ENCODE data around the gene URI1. TPM values are rescaled to one million over a fixed set of nuclear protein-coding genes. Genes with fewer than 3 reads are reported as not detected.

URI1 gene
- total RNA-seq, 1 donor from 2014 or later = 53.4 TPM

DNA sequence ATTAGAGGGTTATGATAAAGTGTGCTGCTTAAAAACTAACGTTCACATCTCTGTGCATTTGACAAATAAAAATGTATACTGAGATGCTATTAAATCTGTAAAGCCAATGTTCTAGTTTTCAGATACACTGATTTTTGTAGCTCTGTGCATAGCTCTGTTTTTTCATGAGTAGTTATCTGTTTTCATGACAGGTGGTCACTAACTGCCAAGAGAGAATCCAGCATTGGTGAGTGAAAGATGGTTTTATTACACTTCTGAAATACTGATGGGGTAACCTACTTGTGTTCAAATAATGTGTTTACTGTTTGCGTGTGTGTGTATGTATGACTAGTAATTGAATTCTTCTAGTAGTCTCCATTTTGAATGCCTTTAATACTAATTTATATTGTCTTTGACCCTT is 29.0 kb downstream of the URI1 start:
- no peak for DNase-seq (ENCODE audit: low spot score)

DNA sequence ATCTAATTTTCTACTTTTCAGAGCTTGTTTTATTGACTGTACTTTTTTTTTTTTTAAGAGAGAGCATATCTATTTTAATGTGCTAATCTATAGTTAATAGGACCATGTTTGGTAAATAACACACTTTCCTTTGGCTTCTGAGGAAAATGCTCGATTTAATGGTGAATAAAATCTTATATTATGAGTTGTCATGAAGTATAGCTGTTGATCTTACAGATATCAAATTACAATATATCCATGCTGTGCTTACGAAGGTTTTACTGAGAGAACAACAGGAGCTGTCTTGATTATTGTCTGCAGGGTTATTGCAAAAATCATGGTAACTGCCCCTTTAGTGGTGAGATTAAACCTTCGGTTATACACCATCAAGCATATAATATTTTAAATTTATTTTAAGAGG is 29.6 kb downstream of the URI1 start:
- DNase-seq (ENCODE audit: low spot score) = no peak

DNA sequence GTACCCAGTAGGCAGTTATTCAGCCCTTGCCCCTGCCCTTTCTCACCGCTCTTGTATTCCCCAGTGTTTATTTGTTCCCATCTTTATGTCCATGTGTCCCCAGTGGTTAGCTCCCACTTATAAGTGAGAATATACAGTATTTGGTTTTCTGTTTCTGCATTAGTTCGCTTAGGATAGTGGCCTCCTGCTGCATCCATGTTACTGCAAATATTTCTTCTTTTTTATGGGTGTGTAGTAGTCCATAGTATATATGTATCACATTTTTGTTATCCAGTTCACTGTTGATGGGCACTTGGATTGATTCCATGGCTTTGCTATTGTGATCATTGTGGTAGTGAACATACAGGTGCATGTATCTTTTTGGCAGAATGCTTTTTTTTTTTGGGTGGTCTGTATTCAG is 32.7 kb downstream of the URI1 start:
- no peak for DNase-seq (ENCODE audit: low spot score)

DNA sequence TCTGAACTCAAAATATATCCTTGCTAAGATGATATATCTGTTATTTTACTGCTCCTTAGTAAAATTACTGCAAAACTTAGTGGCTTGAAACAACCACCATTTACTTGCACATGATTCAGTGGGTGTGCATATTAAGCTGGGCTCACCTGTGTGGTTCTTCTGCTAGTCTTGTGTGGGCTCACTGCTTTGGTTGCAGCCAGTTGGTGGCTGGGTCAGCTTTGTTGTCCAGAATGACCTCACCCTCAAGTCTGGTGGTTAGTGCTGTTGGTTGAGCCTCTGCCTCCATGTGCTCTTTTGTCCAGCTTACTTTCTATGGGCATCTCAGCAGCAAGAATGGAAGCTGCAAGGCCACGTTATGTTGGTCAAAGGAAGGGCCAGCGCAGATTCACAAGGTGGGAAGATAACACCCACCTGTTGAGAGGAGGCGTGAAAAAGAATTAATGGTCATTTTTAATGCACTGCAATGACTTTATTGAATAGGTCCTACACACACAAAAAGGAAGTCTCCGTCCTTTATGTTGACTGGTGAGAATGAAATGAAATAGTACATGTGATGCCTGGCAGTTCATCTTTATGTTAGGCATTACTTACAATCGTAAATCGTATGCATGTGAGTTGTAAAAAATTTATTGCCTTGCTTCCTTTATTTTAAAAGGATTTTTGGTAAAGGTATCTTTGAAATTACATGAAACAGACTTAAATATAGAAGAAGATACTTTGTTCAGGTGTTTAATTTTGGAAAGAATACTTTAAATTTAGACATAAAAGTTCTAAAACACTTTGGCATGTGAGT is 34.3 kb downstream of the URI1 start:
- DNase-seq (ENCODE audit: low spot score) = no peak

DNA sequence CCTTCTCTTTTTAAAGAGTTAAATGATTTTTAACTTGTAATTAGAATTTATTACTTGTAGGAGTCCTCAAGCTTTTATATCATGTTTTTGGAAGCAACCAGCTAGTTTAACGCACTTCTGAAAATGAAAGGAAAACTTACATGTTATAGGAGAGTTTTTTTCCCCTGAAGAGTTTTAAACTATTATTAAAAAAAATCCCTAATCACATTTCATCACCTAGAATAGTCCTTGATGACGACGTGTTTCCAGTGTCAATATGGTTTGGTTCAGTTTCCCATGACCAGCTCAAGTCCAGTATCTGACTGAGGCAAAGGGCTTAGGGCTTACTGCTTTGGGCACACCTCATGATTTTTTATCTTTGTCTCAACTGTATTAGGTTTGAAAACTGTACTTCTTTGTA is 36.0 kb downstream of the URI1 start:
- no peak for DNase-seq (ENCODE audit: low spot score)

DNA sequence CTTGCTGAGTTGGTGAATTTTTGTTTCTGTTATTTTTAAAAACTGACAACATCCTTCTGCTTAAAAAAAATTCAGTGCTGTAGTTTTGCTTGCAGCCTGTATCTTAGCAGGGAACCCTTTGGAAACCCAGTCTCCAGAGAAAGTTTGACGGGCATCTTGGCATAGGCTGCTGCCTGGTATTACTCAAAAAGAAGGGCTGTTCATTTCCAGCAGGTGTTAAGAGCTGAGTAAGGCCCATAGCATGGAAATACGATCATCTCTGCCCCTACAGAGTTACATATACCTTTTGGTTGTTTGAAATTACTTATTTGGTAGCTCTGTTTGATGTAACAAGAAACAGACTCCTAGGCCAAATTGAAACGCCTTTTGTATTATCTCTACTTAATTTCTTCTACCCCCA is 41.5 kb downstream of the URI1 start:
- no peak for DNase-seq (ENCODE audit: low spot score)

DNA sequence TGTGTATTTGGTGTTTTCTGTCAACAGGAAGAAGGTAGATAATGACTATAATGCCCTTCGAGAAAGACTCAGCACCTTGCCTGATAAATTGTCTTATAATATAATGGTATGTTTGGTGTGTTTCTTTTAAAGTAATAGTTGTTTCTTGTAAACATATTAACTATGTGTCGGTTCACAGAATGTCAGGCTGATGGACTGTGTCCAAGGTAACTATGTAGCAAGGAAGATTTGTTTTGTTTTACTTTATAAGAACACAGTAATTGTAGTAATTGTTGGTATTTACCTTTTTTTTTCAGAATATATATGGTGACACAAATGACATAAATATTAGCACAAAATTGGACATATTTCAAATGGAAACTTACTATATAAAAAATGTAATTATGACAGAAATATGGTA is 43.2 kb downstream of the URI1 start:
- no peak for DNase-seq (ENCODE audit: low spot score)

DNA sequence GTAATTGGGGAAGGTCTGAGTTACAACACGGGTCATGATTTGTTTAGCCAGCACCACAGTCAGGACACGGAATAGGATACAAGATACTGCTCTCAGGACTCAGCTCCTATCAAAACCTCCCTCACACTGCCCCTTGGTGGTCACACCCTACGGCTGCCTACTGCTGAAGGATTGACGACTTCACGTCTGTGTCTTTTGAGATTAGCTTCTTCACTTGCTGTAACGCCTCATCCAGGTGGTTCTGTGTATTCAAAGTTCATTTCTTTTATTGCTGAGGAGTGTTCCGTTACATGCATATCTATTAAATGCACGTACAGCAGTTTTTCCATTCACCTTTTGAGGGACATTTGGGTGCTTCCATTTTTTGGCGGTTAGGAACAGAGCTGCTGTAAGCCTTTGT is 46.3 kb downstream of the URI1 start:
- no peak for DNase-seq (ENCODE audit: low spot score)

DNA sequence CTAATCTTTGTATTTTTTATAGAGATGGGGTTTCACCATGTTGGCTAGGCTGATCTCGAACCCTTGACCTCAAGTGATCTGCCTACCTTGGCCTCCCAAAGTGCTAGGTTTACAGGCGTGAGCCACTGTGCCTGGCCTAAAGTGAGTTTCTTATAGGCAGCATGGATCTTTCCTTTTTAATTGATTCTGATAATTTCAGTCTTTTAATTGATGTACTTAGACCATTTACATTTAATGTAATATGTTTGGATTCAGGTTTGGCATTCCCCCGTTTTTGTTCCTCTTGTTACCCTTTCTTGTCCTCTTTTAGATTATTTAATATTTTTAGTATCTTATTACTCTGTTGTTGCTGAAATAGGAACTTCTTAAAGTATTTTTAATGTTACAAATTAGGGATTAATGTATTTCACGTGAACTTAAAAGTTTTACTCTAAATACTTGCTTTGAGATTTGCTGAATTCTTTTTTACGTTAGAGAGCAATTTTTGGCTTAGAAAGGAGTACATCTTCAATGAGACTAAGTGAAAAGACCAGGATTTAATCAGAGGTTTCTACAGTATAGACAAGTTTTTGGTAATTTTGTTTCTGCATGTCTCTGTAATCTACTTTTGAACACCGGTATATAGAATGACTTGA is 50.3 kb downstream of the URI1 start:
- DNase-seq (ENCODE audit: low spot score) = no peak

DNA sequence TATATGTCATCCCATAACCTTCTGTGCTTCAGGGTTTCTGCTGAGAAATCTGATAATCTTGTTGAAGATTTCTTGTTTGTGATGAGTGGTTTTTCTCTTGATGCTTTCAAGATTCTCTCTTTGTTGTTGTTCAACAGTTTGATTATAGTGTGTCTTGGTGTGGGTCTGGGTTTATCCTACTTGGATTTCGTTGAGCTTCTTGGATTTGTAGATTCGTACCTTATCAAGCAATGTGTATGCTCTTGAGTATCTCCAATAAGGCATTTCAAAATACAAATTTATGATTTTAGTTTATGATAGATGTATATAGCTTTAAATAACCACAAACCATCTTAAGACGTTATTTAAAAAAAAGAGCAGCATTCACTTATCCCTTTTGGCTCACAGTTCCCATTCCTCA is 57.5 kb downstream of the URI1 start:
- DNase-seq (ENCODE audit: low spot score) = no peak

DNA sequence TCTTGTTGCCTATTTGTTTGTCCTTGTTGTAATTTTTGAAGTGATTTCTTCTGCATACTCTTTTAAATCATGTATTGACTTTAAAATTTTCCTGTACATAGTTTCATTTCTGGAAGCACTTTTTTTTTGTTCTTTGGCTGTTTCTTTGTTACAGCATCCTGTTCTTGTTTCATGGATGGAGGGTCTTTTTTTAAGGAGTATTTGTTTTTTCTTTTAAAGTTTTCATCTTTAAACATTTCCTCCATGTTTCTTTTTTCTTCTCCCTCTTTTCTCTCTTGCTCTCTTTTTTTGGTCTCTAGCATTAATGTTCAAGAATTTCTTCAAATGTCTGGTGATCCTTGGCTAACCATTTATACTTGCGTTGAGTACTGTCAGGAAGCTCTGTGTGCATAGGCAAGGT is 58.8 kb downstream of the URI1 start:
- DNase-seq (ENCODE audit: low spot score) = no peak

DNA sequence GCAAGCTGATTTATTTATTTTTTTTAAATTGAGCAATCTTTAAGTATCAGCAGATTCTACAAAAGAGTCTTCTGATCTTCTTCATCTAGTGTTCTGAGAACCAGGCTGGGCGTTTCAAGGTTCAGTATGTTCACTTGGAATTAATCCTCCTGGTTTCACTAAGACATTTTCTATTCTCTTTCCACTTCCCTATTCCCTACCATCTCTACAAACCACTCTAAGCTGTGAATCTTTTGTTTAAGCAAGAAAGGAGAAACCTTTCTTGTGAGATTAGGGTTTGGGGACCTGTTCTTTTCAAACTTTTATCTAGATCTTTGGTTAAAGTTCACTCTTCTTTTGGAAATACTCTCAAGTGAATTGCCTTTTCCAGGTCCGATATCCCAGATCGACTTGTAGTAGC is 59.3 kb downstream of the URI1 start:
- DNase-seq (ENCODE audit: low spot score) = no peak

DNA sequence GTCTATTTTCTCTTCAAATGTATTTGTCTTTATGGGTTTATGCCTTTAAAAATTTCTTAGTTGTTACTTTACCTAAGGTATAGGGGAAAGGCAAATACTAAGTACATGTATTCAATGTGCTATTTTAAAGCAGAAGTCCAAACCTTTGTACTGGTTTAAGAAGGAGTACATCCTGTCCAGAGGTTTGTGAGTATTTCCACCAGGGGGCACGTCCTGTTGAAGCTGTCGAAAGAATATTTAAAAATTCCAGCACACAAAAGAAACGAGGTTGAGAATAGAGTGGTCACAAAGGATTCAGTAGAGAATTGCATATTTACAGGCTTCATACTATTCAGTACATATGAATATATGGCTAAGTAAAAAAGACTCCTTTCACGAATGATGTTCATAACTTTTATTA is 59.8 kb downstream of the URI1 start:
- DNase-seq (ENCODE audit: low spot score) = no peak

DNA sequence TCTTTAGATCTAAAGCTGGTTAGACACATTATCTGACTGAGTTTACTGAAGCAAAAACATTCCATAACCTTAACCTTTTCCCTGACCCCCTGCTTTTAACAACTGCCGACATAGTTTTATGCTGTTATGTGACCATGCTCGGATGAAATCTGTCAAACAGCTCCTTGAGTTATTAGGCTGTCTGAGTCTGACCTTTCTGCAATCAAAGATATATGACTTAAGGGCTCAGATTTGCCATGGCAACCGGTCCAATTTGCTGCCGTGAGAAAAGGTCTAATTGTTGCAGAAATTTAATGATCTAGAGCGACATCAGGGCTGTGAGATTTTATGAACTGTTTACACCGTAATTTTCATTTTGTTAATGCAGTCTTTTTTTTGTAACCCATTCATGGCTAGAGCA is 61.8 kb downstream of the URI1 start:
- DNase-seq (ENCODE audit: low spot score) = no peak

DNA sequence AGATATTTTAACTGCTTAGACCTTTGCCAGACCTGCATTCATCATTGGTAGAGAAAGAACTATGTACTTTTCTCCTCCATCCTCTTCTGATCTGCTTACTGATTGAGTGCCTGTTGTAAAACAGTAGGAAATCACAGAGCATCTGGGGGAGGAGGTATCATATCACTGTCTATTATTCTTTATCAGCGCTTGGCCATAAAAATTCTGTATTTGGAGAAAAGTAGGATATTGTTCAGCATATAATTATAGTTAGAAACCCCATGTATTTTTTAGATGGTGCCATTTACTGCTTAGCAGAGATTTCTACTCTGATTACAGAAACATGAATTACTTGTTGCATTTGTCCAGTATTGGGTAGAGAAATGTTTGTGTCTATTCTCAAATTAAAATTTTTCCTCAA is 62.4 kb downstream of the URI1 start:
- no peak for DNase-seq (ENCODE audit: low spot score)

DNA sequence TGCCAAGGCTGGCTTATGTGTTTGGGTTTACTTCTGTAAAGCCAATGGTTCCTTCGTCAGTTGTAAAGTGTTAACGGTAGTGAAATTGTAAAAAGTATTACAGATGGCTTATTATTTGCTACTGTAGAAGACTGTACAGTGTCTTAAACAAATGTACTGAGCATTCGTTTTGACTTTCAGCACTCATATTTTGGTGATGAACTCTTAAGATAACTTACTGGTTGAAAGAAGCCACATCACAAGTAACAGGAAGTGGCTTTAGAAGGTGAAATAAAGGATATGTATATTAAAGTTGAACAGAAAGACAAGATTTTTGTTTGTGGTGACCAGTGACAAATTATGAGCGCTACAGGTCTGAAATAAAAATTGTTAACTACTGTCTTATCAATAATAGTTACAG is 64.2 kb downstream of the URI1 start:
- no peak for DNase-seq (ENCODE audit: low spot score)

DNA sequence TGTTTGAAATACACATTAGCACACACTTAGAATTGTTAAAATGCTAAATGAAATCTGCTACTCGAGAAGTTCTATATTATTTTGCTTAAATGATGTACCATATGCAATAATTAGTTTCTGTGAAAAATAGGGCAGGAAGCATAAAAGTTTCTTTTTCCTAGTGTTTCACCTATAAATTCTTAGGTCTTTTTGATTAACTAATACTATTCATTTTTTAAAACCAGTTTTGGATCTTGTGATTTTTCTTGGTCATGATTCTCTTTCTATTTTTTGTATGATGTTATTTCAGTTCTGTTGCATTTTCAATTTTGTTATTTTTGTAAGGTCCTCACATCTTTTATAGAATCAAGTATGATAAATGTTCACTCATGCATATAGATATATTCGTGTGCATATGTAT is 66.1 kb downstream of the URI1 start:
- DNase-seq (ENCODE audit: low spot score) = no peak

DNA sequence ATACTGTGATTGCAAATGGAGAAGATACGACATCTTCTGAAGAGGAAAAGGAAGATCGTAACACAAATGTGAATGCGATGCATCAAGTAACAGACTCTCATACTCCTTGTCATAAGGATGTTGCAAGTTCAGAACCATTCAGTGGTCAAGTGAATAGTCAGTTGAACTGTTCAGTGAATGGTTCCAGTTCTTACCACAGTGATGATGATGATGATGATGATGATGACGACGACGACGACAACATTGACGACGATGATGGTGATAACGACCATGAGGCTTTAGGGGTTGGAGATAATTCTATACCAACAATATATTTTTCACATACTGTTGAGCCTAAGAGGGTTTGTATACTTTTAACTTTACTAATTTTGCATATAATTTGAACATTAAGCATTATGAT is 67.0 kb downstream of the URI1 start:
- DNase-seq (ENCODE audit: low spot score) = no peak

DNA sequence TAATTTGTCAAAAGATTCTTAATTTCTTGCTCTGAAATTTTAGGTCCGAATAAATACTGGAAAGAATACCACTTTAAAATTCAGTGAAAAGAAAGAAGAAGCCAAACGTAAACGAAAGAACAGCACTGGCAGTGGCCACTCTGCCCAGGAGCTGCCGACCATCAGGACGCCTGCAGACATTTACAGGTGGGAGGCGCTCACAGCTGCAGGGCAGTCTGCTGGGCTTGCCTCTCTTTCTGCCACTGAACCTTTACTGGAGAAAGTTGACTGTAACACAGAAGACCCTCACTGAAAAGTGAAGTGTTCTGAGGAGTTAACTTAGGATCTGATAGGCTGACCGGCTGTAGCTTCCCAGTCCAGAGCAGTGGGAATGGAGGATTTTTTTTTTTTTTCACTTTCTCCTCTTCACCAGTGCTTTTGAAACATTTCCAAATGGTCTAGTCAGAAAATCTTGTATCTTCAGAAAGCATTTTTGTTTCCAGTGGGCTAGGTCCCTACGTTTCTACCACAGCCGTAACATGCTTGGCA is 69.1 kb downstream of the URI1 start:
- no peak for DNase-seq (ENCODE audit: low spot score)

DNA sequence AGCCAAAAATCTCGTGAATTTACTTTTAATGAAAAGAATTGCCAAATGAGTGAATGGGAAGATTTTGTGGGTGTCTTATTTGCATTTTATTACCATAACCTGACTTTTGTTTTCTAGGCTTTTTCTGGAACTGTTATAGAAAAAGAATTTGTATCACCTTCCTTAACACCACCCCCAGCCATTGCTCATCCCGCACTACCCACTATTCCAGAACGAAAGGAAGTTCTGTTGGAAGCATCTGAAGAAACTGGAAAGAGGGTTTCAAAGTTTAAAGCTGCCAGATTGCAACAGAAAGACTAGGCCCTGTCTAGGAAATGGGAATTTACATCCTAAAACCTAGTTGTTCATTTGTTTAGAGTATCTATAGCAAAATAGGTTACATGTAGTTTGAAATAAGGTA is 72.7 kb downstream of the URI1 start:
- DNase-seq (ENCODE audit: low spot score) = no peak

DNA sequence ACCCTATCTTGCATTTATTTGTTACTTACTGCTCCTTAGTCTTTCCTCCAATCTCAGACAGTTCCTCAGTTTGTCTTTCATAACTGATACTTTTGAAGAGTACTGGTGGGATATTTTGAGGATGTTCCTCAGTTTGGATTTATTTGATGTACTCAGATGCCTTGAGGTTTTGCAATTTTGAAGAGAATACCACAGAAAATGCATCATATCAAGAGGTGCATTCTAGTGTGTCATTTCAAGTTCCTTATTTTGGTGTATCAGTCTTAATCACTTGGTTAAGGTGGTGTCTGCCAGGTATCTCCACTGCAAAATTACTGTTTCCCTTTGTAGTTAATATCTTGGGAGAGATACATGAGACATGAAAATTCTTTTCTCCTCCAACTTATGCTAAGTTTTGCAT is 75.1 kb downstream of the URI1 start:
- DNase-seq (ENCODE audit: low spot score) = no peak

DNA sequence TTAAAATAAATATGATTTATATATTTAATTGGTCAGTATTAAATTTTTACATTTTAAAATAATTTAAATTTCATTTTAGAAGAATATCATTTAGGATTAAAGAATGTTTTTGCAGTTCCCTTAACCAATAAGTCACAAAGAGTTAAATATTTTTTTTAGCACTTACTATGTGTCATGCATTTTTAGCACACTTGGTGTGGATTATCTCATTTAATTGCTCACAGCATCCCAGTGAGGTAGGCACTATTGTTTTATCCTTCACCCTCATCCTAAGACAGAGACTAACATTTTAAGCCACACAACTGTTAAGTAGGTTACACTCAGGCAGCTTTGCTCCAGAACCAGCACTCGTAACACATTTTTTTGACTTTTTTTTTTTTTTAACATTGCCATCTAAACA is 78.2 kb downstream of the URI1 start:
- DNase-seq (ENCODE audit: low spot score) = no peak

DNA sequence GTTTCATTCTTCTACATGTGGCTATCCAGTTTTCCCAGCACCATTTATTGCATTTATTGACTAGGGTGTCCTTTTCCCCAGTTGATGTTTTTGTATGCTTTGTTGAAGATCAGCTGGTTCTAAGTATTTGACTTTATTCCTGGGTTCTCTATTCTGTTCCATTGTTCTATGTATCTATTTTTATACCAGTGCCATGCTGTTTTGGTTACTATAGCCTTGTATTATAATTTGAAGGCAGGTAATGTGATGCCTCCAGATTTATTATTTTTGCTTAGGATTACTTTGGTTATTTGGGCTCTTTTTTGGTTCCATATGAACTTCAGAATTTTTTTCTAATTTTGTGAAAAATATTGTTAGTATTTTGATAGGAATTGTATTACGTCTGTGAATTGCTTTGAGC is 80.6 kb downstream of the URI1 start:
- DNase-seq (ENCODE audit: low spot score) = no peak

DNA sequence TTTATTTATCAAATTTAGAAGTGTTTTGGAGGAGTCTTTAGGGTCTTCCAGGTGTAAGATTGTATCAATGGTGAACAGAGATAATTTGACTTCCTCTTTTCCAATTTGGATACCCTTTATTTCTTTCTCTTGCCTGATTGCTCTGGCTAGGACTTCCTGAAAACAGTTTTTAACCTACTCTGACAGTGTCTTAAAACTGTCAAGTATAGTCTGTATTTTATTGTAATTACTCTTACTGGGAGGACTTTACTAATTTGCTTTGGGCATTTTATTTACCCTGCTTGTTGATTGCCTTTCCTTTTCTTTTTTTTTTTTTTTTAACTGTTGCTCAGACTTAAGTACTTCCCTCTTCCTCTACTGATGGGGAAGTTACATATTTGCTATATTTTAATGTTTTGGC is 81.3 kb downstream of the URI1 start:
- no peak for DNase-seq (ENCODE audit: low spot score)

All from umbilical cord (tissue), 2 donors.